ENCODE results near the gene ZDHHC7. TPM values are rescaled to one million over a fixed set of nuclear protein-coding genes. Genes with fewer than 3 reads are reported as not detected.

Gene ZDHHC7
- total and polyA plus RNA-seq, 9 of the 15 experiments (the other 6 are each of a cell fraction or from before 2014, with no cell fraction given), result 1.7 to 49.7 (median 37.4) TPM

DNA sequence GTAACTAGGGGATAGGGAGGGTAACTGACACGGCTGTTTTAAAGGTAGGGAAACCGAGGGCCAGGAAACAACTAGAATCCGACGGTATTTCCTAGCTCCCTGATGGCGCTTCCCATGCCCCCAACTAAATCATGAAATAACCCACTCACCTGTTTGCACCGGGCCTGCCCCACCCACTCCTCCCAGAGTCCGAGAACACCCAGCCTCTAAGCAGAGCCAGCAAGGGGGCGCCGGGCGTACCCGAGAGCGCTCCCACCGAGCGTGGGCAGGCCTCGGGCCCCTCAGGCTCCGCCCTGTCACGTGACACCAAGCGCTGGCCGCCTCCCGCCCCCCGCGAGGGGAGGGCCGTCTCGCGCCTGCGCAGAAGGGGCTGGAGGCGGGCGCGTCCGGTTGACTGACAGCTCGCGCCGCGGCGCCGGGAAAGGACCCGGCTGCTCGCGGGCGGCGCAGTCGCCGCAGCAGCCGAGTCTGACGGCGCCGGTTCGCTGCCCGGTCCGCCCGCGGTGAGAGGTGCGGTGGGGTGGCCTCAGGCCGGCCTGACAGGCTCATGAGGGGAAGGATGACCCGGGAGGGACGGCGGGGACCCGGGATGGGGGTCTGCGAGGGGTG is 16.1 kb upstream of the ZDHHC7 start, which contains the start of gene KIAA0513 (continued):
- peak; percentile 55 for TF ChIP-seq PCBP1 (IDR thresholded peaks at IDR 0.05; ENCODE audit: low read depth, low read length, poor library complexity, severe bottlenecking)
- TF ChIP-seq RBM17 (IDR thresholded peaks at IDR 0.05; ENCODE audit: borderline replicate concordance, low read depth, low read length), result no peak
- TF ChIP-seq ZKSCAN1 (IDR thresholded peaks at IDR 0.05; ENCODE audit: low read depth, low read length), result no peak
- peak in 1 of 2 experiments; percentile 72; a peak in 1 of 4 replicates for TF ChIP-seq FOXK2 (conservative IDR thresholded peaks at IDR 0.05 in 1 of 2, IDR thresholded peaks at IDR 0.05 in 1 of 2; ENCODE audit: low read depth in 2 of 2)
- TF ChIP-seq ESRRB (CRISPR knock-in tag; IDR thresholded peaks at IDR 0.05; ENCODE audit: borderline replicate concordance), result no peak
- no peak for TF ChIP-seq GABPB2 (CRISPR knock-in tag; conservative IDR thresholded peaks at IDR 0.05)
- no peak for TF ChIP-seq ZNF551 (CRISPR knock-in tag; IDR thresholded peaks at IDR 0.05)
- no peak for TF ChIP-seq ZNF41 (CRISPR knock-in tag; conservative IDR thresholded peaks at IDR 0.05)
- peak; percentile 97 for TF ChIP-seq USF1 (CRISPR knock-in tag; IDR thresholded peaks at IDR 0.05)
- TF ChIP-seq, protein P1, sequence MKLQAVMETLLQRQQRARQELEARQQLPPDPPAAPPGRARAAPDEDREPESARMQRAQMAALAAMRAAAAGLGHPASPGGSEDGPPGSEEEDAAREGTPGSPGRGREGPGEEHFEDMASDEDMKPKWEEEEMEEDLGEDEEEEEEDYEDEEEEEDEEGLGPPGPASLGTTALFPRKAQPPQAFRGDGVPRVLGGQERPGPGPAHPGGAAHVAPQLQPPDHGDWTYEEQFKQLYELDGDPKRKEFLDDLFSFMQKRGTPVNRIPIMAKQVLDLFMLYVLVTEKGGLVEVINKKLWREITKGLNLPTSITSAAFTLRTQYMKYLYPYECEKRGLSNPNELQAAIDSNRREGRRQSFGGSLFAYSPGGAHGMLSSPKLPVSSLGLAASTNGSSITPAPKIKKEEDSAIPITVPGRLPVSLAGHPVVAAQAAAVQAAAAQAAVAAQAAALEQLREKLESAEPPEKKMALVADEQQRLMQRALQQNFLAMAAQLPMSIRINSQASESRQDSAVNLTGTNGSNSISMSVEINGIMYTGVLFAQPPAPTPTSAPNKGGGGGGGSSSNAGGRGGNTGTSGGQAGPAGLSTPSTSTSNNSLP (IDR thresholded peaks at IDR 0.05; ENCODE audit: borderline replicate concordance, low read depth, low read length), result no peak
- no peak for TF ChIP-seq CHD1 (IDR thresholded peaks at IDR 0.05; ENCODE audit: low read length)
- no peak for TF ChIP-seq SNRNP70 (optimal IDR thresholded peaks at IDR 0.05; ENCODE audit: low read depth, low read length)
- no peak for TF ChIP-seq TEAD2 (tag; IDR thresholded peaks at IDR 0.05)
- TF ChIP-seq ZNF431 (CRISPR knock-in tag; IDR thresholded peaks at IDR 0.05), result no peak
- no peak for TF ChIP-seq SAFB2 (IDR thresholded peaks at IDR 0.05; ENCODE audit: borderline replicate concordance, low read depth, low read length, severe bottlenecking)
- 0 out of 2 replicates have a peak, but pooled peaks have one; percentile 40 for TF ChIP-seq ZBED1 (IDR thresholded peaks at IDR 0.05)
- no peak for TF ChIP-seq HLTF (IDR thresholded peaks at IDR 0.05)
- peak; percentile 55 for TF ChIP-seq NFIC (IDR thresholded peaks at IDR 0.05)
- no peak for TF ChIP-seq STAG1 (CRISPR knock-in tag; IDR thresholded peaks at IDR 0.05; ENCODE audit: borderline replicate concordance)
- no peak for TF ChIP-seq SMAD3 (CRISPR knock-in tag; conservative IDR thresholded peaks at IDR 0.05)
- TF ChIP-seq MEIS2 (IDR thresholded peaks at IDR 0.05; ENCODE audit: partially characterized antibody), result peak; percentile 95
- TF ChIP-seq, protein P2, sequence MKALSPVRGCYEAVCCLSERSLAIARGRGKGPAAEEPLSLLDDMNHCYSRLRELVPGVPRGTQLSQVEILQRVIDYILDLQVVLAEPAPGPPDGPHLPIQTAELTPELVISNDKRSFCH (CRISPR knock-in tag; IDR thresholded peaks at IDR 0.05), result no peak
- TF ChIP-seq, protein P2 (tag; IDR thresholded peaks at IDR 0.05), result peak; percentile 71
- TF ChIP-seq FOXP4 (CRISPR knock-in tag; IDR thresholded peaks at IDR 0.05; ENCODE audit: borderline replicate concordance), result no peak
- no peak for TF ChIP-seq POLR3A (IDR thresholded peaks at IDR 0.05; ENCODE audit: borderline replicate concordance, extremely low read depth, insufficient read depth, insufficient read length)
- TF ChIP-seq PURB (CRISPR knock-in tag; IDR thresholded peaks at IDR 0.05; ENCODE audit: low read depth), result no peak

Data from K562 (cell line).